GOT3 (cell line): ENCODE results near the gene ACO2.
A peak's percentile ranks its signal among the peaks of the same experiment; 100 is the strongest.
"Not testable (repeated sequence)": the region's sequence is repeated elsewhere in the genome, so short reads cannot be mapped to it uniquely, and the experiment has no call there.

Experiments
- DNase-seq: peaks from one replicate; lab custom pipeline; 2025; ENCODE audit warnings: mixed read lengths; lab: John Stamatoyannopoulos, UW

ACO2 gene

DNA sequence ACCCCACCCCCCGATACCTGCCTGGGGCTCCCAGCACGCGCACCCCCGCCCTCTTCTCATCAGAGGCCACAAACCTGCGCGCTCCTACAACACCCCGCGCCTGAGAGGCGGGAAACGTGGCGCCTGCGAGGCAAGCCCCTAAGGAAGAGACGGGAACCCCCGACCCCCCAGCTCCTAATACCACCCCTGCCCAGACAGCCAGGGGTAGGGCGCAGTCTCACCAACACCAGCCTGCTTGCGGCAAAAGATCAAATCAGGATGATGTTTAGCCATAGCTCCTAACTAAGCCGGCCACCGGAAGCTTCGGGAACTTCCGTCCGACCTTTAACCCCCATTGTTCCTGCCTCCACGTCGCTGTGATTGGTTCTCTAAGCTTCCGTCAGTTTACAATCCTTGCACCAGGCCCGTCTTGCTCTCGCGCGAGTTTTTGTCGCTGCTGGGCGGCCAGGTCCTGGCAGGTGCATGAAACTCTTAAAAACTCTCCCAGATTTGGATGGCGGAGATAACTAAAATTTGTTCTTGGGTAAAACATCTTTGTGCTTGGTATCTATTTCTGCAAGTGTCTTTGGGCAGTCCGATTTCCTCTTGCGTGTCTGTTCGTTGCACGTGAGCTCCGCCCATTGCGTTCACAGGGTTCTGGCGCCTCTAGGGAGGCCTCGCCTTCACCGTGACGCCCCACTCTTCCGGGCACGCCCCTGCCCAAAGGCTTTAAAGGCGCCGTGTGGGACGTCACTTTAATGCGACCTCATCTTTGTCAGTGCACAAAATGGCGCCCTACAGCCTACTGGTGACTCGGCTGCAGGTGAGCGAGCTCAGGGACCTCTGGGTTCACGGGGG lies at the start of gene ACO2, which contains the start of gene PHF5A:
Gene ACO2 (plus strand): TSS at position 737 of the 837 bp plus-strand sequence. CDS start 30 bp downstream, at position 767.
Gene PHF5A (minus strand): TSS at position 312 of the 837 bp plus-strand sequence. CDS start 39 bp downstream, at position 273.
- peak; percentile 85 for DNase-seq

DNA sequence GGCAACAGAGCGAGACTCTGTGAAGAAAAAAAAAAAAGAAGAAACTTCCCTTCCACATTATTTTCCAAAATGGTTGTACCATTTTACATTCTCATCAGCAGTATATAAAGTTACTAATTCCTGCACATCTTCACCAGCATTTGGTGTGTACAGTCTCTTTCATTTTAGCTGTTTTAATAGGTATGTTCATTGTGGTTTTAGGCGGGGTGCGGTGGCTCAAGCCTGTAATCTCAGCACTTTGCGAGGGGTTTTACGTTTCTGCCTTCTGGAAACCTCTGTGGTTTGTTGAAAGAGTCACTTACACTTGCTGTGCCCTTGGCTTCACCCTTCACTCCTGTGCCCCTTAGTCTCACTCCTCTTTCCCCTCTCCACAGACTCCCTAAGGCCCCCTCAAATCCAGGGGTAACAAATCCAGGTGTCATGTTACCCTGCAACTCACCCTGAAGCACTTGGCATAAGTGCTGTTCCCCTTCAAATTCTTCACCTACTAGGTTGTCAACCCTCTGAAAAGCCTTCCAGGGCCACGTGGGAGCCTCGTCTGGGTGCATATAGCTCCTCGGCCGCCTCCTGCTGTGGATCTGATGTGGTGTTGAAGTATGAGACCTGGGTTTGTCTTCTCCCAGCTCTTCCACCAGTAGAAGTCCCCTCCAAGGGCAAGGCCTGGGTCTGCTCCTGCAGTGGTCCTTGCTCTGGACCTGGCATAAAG lies 43.1 kb upstream of the ACO2 start:
- DNase-seq, result no peak

GRCh38 chr22:41429232-41429950 lies 39.5 kb upstream of the ACO2 start:
- no peak for DNase-seq

DNA sequence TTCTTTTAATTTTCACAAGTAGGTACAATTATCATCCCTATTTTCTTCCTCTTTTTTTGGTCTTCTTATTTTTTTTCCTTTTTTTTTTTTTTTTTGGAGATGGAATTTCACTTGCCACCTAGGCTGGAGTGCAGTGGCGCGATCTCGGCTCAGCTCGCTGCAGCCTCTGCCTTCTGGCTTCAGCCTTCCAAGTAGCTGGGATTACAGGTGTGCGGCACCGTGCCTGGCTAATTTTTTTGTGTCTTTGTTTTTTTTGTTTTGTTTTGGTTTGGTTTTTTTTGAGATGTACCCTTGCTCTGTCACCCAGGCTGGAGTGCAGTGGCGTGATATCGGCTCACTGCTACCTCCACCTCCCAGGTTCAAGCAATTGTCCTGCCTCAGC lies 39.0 kb upstream of the ACO2 start:
- DNase-seq, result no peak

DNA sequence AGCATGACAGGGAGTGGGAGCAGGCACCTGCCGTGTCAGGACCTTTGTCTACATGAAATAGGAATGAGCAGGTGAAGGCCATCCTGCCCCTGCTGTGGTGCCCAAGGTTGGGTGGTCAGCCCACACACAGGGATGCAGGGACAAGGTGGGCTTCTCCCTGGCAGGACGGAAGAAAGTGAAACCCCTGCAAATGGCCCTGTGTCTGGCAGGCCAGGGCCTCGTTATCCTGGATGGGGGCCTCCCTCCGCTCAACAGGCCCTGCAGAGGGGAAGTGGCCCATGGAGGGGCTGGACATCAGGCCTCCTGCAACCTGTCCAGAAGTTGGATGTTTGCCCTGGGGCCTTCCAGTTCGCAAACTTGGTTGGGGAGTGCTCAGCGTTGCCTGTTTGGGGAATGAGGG lies 37.3 kb upstream of the ACO2 start:
- DNase-seq, result no peak

DNA sequence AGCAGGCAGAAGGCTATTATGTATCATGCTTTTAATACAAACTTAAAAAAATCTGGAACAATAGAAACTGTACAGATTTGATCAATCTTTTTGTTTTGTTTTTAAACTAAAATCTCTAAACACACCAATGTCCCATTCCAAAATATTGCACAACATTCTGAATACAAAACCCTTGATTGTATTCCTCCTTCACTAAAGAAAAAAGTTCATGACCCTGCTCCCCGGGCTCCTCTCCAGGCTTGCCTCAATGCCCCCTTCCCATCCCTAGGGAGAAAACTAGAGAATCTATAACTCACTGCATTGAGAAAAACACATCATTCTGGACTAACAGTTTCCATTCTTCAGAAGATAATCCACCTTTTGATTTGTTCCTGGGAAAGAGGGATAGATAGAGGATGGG lies 35.4 kb upstream of the ACO2 start:
- not testable (repeated sequence) for DNase-seq

DNA sequence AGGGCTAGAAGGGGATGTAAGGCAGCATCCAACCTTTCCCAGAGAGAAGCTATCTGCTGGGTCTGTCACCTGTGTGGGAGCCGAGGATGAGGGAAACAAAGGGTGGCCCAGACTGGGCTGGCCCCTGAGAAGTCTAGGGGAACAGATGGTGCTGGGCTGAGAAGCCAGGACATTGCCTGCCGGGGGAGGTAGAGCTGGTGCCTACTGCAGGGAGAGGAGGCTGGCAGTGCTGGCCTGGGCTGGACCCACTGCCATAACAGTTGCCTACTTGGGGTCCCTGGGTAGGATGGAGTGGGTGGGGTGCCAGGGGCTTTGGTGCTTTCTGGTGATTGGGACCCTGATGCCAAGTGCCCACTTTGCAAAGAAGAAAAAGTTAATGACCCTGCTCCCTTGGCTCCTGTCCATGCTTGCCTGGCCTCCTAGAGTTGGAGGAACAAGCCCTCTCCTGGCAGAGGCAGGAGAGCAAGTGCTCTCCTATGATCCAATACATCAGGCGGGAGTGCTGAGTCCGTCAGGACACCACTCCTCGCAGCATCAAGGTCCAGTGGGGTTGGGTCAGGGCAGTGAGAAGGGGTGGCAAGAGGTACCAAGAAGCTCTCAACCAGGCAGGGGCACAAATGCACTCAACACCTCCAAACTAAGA lies 34.4 kb upstream of the ACO2 start:
- DNase-seq, result not testable (repeated sequence)

- DNase-seq, result no peak
These were observed 33.4 kb upstream of the ACO2 start for GRCh38 chr22:41435560-41435959.

- DNase-seq, result no peak
These were observed 32.4 kb upstream of the ACO2 start for GRCh38 chr22:41436322-41437113.

- no peak for DNase-seq
These were observed 31.7 kb upstream of the ACO2 start for GRCh38 chr22:41437198-41437597.

DNA sequence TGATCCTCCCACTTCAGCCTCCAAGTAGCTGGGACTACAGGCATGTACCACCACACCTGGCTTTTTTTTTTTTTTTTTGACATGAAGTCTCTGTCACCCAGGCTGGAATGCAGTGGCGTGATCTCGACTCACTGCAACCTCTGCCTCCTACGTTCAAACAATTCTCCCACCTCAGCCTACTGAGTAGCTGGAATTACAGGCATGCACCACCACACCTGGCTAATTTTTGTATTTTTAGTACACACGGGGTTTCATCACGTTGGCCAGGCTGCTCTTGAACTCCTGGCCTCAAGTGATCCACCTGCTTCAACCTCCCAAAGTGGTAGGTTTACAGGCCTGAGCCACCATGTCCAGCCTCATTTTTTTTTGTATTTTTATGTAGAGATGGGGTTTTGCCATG lies 28.4 kb upstream of the ACO2 start:
- not testable (repeated sequence) for DNase-seq

- no peak for DNase-seq
These were observed 26.6 kb upstream of the ACO2 start for GRCh38 chr22:41442240-41442792.

- peak; percentile 52 for DNase-seq
These were observed 24.4 kb upstream of the ACO2 start for GRCh38 chr22:41444360-41445128.

DNA sequence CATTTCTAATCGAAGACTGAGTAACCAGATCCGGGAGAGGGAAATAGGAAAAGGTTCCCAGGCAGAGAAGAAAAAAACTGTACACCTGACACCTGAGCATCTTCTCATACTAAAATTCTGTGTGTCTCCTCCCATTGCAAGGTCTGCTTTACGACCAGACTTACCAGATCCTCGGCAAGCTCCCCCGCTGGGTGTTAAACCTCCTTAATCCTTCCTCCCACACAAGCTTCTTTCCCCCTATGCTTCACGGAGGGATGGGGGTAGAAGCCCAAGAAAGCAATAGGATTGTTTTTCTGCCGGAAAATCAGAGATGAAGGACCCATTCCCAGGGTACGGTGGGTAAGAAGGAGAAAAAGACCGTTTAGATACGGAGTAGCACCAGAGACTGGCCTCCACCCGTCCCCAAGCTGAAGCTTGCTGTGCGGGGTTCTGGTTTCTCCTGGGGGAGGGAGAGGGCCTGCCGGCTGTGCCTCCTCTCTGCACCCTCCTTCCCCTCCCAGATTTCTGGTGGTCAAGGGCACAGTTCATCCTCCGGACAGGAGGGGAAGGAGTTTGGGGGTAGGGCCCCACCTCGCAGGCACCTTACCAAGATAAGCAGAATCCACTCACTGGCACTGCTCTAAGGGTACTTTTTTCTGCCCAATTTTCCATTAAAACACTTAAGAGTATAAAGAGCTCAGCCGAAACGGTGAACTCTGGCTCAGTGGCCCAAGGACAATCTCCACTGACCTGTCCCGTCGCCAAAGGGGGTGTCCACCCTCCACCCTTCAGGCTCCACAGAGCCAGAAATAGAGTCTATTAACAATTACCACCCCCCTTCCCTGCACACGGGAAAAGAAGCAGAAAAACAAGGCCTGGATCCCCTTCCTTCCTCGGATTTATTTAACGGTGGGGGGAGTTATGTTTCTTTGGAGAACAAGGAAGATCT lies 23.5 kb upstream of the ACO2 start:
- no peak for DNase-seq

- no peak for DNase-seq
These were observed 22.8 kb upstream of the ACO2 start for GRCh38 chr22:41446057-41446501.

DNA sequence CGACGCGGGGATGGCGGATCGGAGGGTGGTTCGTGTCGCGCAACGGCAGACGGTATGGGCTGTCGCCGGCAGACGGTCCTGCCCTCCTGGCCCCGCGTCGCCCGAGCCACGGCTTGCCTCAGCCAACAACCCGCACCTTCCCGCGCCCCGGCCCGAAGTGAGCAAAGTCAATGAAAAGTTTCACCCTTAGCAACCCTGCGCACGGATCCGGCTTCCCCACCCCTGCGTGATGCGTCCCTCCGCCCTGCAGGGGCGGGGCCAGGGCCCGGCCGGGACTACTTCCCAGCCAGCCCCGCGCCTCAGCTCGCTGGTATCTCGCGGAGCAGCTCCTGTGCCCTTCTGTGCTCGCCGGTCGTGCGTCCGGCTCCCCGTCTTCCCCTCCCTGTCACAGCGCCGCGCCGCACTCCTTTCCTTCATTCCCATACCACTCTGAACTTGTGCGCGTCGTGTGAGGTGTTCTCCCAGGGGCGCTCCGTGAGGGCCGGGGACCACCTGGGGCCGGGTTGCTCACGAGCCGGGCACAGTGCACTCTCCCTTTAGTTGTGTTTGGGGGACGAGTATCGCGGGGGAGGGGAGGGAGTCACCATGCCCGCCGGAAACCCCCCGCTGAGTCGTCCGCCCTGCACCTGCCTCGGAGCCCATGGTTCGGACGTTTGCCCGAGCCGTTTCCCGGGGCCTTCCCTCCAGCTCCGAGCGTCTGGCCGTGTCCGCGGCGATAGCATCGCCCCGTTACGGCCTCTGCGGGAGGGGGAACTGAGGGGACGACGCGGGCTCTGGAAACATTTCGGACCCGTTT lies 22.1 kb upstream of the ACO2 start, which contains the start of gene TOB2:
Gene TOB2 (minus strand): TSS at position 163 of the 796 bp plus-strand sequence. CDS start 9,456 bp downstream, outside the sequence.
- DNase-seq, result peak; percentile 87

DNA sequence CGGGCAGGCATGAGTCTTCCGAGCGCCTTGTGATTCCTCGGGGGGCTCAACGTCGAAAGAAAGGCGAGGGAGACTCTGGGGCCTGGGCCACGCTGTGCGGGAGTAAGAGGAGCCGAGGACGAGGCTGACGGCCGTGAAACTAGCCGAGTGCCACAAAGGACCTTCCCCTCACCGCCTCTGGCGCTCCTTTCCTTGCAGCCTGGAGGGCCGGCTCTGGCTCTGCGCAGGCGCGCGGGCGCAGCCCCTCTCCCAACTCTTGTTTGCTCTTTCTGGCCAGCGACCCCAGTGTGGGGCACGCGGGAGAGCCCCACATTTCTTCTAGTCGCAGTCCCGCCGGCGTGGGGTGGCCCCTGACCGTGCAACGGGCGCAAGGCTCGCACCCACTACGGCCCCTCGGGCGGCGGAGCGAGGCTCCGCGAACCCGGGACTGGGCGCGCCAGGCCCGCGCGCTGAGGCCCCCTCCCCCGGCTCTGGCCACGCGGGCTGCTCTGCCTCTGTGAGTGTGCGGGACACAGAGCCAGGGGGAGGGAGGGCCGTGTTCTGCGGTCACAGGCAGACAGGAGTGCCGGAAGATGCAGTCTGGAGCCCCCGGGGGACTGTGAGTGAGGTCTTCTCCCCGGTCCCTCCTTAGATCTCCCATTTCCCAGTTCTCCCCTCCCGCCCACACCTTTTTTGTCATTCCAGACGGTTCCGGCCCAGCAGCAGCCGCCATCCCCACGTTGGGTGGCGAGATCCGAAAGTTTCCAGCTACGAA lies 21.3 kb upstream of the ACO2 start:
- peak; percentile 37 for DNase-seq
